ENCODE measurements around the gene RELN. TPM values are rescaled to one million over a fixed set of nuclear protein-coding genes. Genes with fewer than 3 reads are reported as not detected.

RELN gene
- total RNA-seq, 1 experiment from 2014 or later = 0.20 TPM

DNA sequence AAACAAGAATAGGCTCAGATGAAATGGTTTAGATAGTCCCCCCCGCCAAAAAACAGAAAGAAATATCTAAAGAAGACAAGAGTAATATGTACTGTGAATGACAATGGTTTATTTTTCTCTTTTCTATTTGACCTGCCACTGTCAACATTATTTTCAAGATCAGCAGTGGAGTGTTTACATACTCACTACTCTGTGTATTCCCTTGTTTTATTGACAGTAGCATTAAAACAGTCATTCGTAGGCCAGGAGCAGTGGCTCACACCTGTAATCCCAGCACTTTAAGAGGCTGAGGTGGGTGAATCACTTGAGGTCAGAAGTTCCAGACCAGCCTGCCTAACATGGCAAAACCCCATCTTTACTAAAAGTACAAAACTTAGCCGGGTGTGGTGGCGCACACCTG is 298.2 kb downstream of the RELN start (continued):
- TF ChIP-seq REST (IDR thresholded peaks at IDR 0.05; ENCODE audit: low read depth) = no peak
- TF ChIP-seq EZH2 (IDR thresholded peaks at IDR 0.05) = no peak
- no peak for TF ChIP-seq ELF1 (IDR thresholded peaks at IDR 0.05; ENCODE audit: borderline replicate concordance, low read depth)

DNA sequence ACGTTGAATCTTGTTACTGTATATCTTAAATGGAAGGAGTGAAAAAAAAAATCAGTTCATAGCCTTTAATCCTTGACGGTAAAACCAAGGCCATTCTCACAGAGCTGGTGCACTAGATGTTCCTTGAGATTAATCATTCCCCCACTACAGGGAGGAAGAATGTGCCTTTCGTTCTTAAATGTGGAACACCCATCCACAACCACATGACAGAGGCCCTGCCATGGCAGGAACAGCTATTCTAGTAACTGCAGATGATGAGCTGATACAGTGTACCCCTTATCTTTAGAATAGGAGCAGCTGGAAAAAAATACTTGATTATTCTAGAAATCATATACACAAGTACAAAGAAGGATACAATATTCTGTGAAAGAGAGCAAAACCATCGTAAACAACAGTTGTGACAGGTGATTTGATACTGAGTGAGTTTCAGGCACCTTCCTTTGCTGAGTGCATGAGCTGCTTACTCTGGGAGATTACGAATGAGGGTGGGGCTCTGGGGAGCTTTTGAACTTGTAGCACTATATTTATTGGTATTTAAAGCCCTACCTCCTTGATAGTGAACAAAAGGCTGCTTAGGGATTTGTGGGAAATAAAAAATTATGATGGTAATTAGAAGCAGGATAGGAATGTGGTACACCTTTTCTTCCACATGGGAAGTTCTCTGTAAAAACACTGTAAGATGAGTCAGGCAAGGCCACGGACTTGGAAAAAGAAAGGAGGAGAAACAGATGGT is 299.1 kb downstream of the RELN start:
- Histone ChIP-seq H2AFZ (ENCODE audit: low read depth, low read length, poor library complexity, severe bottlenecking) (no peak overlapping the region), H3K9me2 (ENCODE audit: insufficient read depth) (no peaks in the 10 kb centered on the region), H3K27ac (ENCODE audit: low read depth, low read length) (no peak overlapping the region), H4K20me1 (ENCODE audit: insufficient read depth) (no peaks in the 10 kb centered on the region; the same call in 1 of the 2 replicates), H3K4me3 (replicated peaks in 1 of 2; ENCODE audit: low read depth in 1 of 2, low read length in 2 of 2) (no peak overlapping the region), H3K4me1 (ENCODE audit: control insufficient read depth in 1 of 2, insufficient read depth in 2 of 2, low read length in 2 of 2) (no peaks in the 10 kb centered on the region), H3K9ac (ENCODE audit: low read length) (no peak overlapping the region), H3K4me2 (ENCODE audit: low read length) (no peak overlapping the region), H3K27me3 (ENCODE audit: insufficient read depth, low read length) (peaks cover 35% of the 10 kb centered on the region; the same call in 1 of the 2 replicates), H3K36me3 (ENCODE audit: control insufficient read depth in 1 of 2, insufficient read depth in 2 of 2, low read length in 2 of 2) (no peaks in the 10 kb centered on the region), H3K9me3 (ENCODE audit: control insufficient read depth in 1 of 2, insufficient read depth in 1 of 2, low read depth in 1 of 2, low read length in 2 of 2) (no peaks in the 10 kb centered on the region), H3K79me2 (ENCODE audit: insufficient read depth, low read length) (no peaks in the 10 kb centered on the region)
- intact Hi-C loops (cut with micrococcal nuclease) = no loop called here
- no TSS peak for BruUV-seq (replicated peaks)
- ChIA-PET CTCF (no interaction called here), POLR2A (no interaction called here), RAD21 (ENCODE audit: low non-redundant PET in 1 of 2, low total read pairs in 2 of 2, uncharacterized antibody in 2 of 2, unreplicated experiment in 2 of 2) (no interaction called here)
- DNase-seq (ENCODE audit: low read depth, low spot score) = no peak
- ATAC-seq = no peak
- TF ChIP-seq CTCF (IDR thresholded peaks at IDR 0.05 in 2 of 3, conservative IDR thresholded peaks at IDR 0.05 in 1 of 3; ENCODE audit: borderline replicate concordance in 1 of 3, insufficient read depth in 1 of 3, low read depth in 2 of 3, low read length in 2 of 3) (no peak), JUND (IDR thresholded peaks at IDR 0.05) (no peak), ELF1 (IDR thresholded peaks at IDR 0.05; ENCODE audit: borderline replicate concordance, low read depth) (no peak), SP1 (IDR thresholded peaks at IDR 0.05; ENCODE audit: low read depth) (no peak), ZNF274 (IDR thresholded peaks at IDR 0.05; ENCODE audit: low read depth, low read length) (no peak), SRF (IDR thresholded peaks at IDR 0.05; ENCODE audit: low read depth) (no peak), POLR2A (IDR thresholded peaks at IDR 0.05; ENCODE audit: borderline replicate concordance, extremely low read depth, insufficient read depth, insufficient read length) (no peak), CEBPB (IDR thresholded peaks at IDR 0.05; ENCODE audit: low read depth) (no peak), ZBTB33 (IDR thresholded peaks at IDR 0.05; ENCODE audit: extremely low read depth, insufficient replicate concordance, low read length) (no peak), REST (IDR thresholded peaks at IDR 0.05; ENCODE audit: low read depth) (no peak)
- TF ChIP-seq, protein P1, sequence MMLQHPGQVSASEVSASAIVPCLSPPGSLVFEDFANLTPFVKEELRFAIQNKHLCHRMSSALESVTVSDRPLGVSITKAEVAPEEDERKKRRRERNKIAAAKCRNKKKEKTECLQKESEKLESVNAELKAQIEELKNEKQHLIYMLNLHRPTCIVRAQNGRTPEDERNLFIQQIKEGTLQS (IDR thresholded peaks at IDR 0.05) = no peak

All from HCT116 (cell line).